ENCODE data around the gene RBM34.
"Not testable (repeated sequence)": the region's sequence is repeated elsewhere in the genome, so short reads cannot be mapped to it uniquely, and the experiment has no call there.

RBM34 gene

GRCh38 chr1:235160957-235161684 is at the start of gene RBM34:
Gene RBM34 (minus strand): TSS chr1:235161250. CDS start chr1:235161226, 24 bp downstream.
- peak; percentile 99 for DNase-seq (ENCODE audit: low spot score)

- DNase-seq (ENCODE audit: low spot score): no peak
Measured at GRCh38 chr1:235207209-235207565, 46.1 kb upstream of the RBM34 start.

GRCh38 chr1:235206533-235207208 is 45.6 kb upstream of the RBM34 start:
- no peak for DNase-seq (ENCODE audit: low spot score)

- no peak for DNase-seq (ENCODE audit: low spot score)
Measured at GRCh38 chr1:235205687-235206086, 44.6 kb upstream of the RBM34 start.

- DNase-seq (ENCODE audit: low spot score): no peak
Measured at GRCh38 chr1:235203428-235203827, 42.4 kb upstream of the RBM34 start.

- DNase-seq (ENCODE audit: low spot score): not testable (repeated sequence)
Measured at GRCh38 chr1:235202447-235202846, 41.4 kb upstream of the RBM34 start.

GRCh38 chr1:235199441-235199840 is 38.4 kb upstream of the RBM34 start:
- no peak for DNase-seq (ENCODE audit: low spot score)

- DNase-seq (ENCODE audit: low spot score): no peak
Measured at GRCh38 chr1:235190431-235190830, 29.4 kb upstream of the RBM34 start.

- peak; percentile 65 for DNase-seq (ENCODE audit: low spot score)
Measured at GRCh38 chr1:235187316-235187715, 26.3 kb upstream of the RBM34 start.

GRCh38 chr1:235181561-235182245 is 20.7 kb upstream of the RBM34 start:
- DNase-seq (ENCODE audit: low spot score): no peak

GRCh38 chr1:235180916-235181460 is 19.9 kb upstream of the RBM34 start:
- no peak for DNase-seq (ENCODE audit: low spot score)

- peak; percentile 30 for DNase-seq (ENCODE audit: low spot score)
Measured at GRCh38 chr1:235176486-235176885, 15.4 kb upstream of the RBM34 start.

- no peak for DNase-seq (ENCODE audit: low spot score)
Measured at GRCh38 chr1:235169986-235170385, 8.9 kb upstream of the RBM34 start.

GRCh38 chr1:235168375-235168774 is 7.3 kb upstream of the RBM34 start:
- DNase-seq (ENCODE audit: low spot score): no peak

GRCh38 chr1:235161685-235162327 is 756 bp upstream of the RBM34 start:
- no peak for DNase-seq (ENCODE audit: low spot score)

GRCh38 chr1:235160383-235160956 is 580 bp downstream of the RBM34 start:
- DNase-seq (ENCODE audit: low spot score): no peak

- not testable (repeated sequence) for DNase-seq (ENCODE audit: low spot score)
Measured at GRCh38 chr1:235159930-235160329, 1.1 kb downstream of the RBM34 start.

GRCh38 chr1:235159284-235159683 is 1.8 kb downstream of the RBM34 start:
- DNase-seq (ENCODE audit: low spot score): not testable (repeated sequence)

- no peak for DNase-seq (ENCODE audit: low spot score)
Measured at GRCh38 chr1:235158680-235159079, 2.4 kb downstream of the RBM34 start.

GRCh38 chr1:235157150-235157549 is 3.9 kb downstream of the RBM34 start:
- DNase-seq (ENCODE audit: low spot score): no peak

- no peak for DNase-seq (ENCODE audit: low spot score)
Measured at GRCh38 chr1:235156740-235157139, 4.3 kb downstream of the RBM34 start.

GRCh38 chr1:235156265-235156664 is 4.8 kb downstream of the RBM34 start:
- DNase-seq (ENCODE audit: low spot score): no peak
